ENCODE data around the gene BRAP. TPM values are rescaled to one million over a fixed set of nuclear protein-coding genes. Genes with fewer than 3 reads are reported as not detected.

BRAP gene
- total RNA-seq, 1 experiment from 2014 or later: 18.3 TPM

DNA sequence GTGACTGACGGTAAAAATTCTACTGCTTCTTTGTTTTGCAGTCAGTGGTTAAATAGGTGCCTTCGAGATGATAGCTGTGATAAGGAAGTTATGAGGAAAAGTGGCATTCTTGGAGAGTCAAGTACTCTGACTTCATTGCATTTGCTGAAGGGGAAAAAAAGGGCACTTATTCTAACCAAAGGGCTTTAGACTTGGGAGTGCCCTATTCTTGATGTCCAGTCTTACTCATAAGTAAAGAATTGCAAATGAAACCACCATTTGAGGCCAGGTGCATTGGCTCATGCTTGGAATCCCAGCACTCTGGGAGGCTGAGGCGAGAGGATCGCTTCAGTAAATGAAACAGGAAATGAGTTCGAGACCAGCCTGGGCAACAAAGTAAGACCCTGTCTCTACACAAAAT, 40.3 kb downstream of the BRAP start:
- POLR2A ChIA-PET: no interaction called here
- ATAC-seq (no peak), DNase-seq (ENCODE audit: low spot score) (no peak)
- no peak overlapping the region for H3K4me3 Mint-ChIP-seq
- H3K27me3 Mint-ChIP-seq (ENCODE audit: low read depth): no peaks in the 10 kb centered on the region
- H3K27ac Mint-ChIP-seq: no peak overlapping the region; the same call in 1 of the 2 replicates
- H3K9me3 Mint-ChIP-seq: no peaks in the 10 kb centered on the region
- H3K4me1 Mint-ChIP-seq: no peaks in the 10 kb centered on the region
- TF ChIP-seq ZNF219 (CRISPR knock-in tag; IDR thresholded peaks at IDR 0.05; ENCODE audit: borderline replicate concordance) (no peak), MXD4 (CRISPR knock-in tag; IDR thresholded peaks at IDR 0.05; ENCODE audit: borderline replicate concordance) (no peak), ZNF671 (CRISPR knock-in tag; IDR thresholded peaks at IDR 0.05) (no peak), TEAD1 (CRISPR knock-in tag; IDR thresholded peaks at IDR 0.05) (no peak), ZNF263 (CRISPR knock-in tag; IDR thresholded peaks at IDR 0.05; ENCODE audit: low read depth) (no peak), CREM (CRISPR knock-in tag; IDR thresholded peaks at IDR 0.05) (no peak), ELF4 (CRISPR knock-in tag; IDR thresholded peaks at IDR 0.05; ENCODE audit: low read depth) (no peak)
- TF ChIP-seq, protein P1, sequence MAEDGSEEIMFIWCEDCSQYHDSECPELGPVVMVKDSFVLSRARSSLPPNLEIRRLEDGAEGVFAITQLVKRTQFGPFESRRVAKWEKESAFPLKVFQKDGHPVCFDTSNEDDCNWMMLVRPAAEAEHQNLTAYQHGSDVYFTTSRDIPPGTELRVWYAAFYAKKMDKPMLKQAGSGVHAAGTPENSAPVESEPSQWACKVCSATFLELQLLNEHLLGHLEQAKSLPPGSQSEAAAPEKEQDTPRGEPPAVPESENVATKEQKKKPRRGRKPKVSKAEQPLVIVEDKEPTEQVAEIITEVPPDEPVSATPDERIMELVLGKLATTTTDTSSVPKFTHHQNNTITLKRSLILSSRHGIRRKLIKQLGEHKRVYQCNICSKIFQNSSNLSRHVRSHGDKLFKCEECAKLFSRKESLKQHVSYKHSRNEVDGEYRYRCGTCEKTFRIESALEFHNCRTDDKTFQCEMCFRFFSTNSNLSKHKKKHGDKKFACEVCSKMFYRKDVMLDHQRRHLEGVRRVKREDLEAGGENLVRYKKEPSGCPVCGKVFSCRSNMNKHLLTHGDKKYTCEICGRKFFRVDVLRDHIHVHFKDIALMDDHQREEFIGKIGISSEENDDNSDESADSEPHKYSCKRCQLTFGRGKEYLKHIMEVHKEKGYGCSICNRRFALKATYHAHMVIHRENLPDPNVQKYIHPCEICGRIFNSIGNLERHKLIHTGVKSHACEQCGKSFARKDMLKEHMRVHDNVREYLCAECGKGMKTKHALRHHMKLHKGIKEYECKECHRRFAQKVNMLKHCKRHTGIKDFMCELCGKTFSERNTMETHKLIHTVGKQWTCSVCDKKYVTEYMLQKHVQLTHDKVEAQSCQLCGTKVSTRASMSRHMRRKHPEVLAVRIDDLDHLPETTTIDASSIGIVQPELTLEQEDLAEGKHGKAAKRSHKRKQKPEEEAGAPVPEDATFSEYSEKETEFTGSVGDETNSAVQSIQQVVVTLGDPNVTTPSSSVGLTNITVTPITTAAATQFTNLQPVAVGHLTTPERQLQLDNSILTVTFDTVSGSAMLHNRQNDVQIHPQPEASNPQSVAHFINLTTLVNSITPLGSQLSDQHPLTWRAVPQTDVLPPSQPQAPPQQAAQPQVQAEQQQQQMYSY (CRISPR knock-in tag; IDR thresholded peaks at IDR 0.05): no peak
- TF ChIP-seq, protein P2, sequence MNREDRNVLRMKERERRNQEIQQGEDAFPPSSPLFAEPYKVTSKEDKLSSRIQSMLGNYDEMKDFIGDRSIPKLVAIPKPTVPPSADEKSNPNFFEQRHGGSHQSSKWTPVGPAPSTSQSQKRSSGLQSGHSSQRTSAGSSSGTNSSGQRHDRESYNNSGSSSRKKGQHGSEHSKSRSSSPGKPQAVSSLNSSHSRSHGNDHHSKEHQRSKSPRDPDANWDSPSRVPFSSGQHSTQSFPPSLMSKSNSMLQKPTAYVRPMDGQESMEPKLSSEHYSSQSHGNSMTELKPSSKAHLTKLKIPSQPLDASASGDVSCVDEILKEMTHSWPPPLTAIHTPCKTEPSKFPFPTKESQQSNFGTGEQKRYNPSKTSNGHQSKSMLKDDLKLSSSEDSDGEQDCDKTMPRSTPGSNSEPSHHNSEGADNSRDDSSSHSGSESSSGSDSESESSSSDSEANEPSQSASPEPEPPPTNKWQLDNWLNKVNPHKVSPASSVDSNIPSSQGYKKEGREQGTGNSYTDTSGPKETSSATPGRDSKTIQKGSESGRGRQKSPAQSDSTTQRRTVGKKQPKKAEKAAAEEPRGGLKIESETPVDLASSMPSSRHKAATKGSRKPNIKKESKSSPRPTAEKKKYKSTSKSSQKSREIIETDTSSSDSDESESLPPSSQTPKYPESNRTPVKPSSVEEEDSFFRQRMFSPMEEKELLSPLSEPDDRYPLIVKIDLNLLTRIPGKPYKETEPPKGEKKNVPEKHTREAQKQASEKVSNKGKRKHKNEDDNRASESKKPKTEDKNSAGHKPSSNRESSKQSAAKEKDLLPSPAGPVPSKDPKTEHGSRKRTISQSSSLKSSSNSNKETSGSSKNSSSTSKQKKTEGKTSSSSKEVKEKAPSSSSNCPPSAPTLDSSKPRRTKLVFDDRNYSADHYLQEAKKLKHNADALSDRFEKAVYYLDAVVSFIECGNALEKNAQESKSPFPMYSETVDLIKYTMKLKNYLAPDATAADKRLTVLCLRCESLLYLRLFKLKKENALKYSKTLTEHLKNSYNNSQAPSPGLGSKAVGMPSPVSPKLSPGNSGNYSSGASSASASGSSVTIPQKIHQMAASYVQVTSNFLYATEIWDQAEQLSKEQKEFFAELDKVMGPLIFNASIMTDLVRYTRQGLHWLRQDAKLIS (CRISPR knock-in tag; IDR thresholded peaks at IDR 0.05; ENCODE audit: borderline replicate concordance): no peak
- TF ChIP-seq, protein P3, sequence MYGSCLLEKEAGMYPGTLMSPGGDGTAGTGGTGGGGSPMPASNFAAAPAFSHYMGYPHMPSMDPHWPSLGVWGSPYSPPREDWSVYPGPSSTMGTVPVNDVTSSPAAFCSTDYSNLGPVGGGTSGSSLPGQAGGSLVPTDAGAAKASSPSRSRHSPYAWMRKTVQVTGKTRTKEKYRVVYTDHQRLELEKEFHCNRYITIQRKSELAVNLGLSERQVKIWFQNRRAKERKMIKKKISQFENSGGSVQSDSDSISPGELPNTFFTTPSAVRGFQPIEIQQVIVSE (CRISPR knock-in tag; IDR thresholded peaks at IDR 0.05; ENCODE audit: borderline replicate concordance): no peak
- TF ChIP-seq, protein P4, sequence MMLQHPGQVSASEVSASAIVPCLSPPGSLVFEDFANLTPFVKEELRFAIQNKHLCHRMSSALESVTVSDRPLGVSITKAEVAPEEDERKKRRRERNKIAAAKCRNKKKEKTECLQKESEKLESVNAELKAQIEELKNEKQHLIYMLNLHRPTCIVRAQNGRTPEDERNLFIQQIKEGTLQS (CRISPR knock-in tag; conservative IDR thresholded peaks at IDR 0.05): no peak
- TF ChIP-seq, protein P5, sequence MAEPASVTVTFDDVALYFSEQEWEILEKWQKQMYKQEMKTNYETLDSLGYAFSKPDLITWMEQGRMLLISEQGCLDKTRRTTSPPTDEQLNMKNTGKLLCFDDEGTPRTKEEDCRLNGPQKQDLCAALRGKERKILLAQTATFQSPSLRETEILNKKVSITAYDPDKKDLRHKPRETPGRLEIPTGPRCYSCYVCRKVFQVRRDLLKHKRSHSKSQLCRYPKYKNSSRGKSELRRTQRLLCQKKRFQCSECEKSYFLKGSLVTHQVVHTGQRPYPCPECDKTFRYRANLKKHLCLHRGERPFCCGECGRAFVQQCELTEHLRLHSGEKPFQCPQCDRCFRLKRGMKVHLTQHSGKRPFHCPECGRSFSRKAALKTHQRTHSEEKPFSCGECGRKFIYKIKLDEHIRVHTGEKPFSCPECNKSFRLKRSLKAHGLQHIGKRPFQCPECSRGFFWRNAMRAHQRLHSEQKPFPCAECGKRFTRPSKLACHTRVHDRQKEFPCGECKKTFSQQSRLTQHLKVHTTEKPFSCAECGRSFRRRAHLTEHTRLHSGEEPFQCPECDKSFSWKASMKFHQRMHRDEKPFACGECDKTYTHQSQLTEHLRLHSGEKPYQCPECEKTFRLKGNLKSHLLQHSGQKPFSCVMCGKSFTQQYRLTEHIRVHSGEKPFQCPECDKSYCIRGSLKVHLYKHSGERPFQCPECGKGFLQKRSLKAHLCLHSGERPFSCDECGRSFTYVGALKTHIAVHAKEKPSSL (CRISPR knock-in tag; conservative IDR thresholded peaks at IDR 0.05): no peak
- TF ChIP-seq, protein P6, sequence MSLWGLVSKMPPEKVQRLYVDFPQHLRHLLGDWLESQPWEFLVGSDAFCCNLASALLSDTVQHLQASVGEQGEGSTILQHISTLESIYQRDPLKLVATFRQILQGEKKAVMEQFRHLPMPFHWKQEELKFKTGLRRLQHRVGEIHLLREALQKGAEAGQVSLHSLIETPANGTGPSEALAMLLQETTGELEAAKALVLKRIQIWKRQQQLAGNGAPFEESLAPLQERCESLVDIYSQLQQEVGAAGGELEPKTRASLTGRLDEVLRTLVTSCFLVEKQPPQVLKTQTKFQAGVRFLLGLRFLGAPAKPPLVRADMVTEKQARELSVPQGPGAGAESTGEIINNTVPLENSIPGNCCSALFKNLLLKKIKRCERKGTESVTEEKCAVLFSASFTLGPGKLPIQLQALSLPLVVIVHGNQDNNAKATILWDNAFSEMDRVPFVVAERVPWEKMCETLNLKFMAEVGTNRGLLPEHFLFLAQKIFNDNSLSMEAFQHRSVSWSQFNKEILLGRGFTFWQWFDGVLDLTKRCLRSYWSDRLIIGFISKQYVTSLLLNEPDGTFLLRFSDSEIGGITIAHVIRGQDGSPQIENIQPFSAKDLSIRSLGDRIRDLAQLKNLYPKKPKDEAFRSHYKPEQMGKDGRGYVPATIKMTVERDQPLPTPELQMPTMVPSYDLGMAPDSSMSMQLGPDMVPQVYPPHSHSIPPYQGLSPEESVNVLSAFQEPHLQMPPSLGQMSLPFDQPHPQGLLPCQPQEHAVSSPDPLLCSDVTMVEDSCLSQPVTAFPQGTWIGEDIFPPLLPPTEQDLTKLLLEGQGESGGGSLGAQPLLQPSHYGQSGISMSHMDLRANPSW (CRISPR knock-in tag; conservative IDR thresholded peaks at IDR 0.05; ENCODE audit: low read depth): no peak
- CTCF ChIA-PET: no interaction called here
- H3K36me3 Mint-ChIP-seq: peaks cover 56% of the 10 kb centered on the region

Measured in WTC11 (cell line).